ENCODE results near the gene ACOT7. TPM values are rescaled to one million over a fixed set of nuclear protein-coding genes. Genes with fewer than 3 reads are reported as not detected.
"Not testable (repeated sequence)": the region's sequence is repeated elsewhere in the genome, so short reads cannot be mapped to it uniquely, and the experiment has no call there.

ACOT7 gene, protein sequence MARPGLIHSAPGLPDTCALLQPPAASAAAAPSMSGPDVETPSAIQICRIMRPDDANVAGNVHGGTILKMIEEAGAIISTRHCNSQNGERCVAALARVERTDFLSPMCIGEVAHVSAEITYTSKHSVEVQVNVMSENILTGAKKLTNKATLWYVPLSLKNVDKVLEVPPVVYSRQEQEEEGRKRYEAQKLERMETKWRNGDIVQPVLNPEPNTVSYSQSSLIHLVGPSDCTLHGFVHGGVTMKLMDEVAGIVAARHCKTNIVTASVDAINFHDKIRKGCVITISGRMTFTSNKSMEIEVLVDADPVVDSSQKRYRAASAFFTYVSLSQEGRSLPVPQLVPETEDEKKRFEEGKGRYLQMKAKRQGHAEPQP
- polyA plus RNA-seq: 3.8 TPM

DNA sequence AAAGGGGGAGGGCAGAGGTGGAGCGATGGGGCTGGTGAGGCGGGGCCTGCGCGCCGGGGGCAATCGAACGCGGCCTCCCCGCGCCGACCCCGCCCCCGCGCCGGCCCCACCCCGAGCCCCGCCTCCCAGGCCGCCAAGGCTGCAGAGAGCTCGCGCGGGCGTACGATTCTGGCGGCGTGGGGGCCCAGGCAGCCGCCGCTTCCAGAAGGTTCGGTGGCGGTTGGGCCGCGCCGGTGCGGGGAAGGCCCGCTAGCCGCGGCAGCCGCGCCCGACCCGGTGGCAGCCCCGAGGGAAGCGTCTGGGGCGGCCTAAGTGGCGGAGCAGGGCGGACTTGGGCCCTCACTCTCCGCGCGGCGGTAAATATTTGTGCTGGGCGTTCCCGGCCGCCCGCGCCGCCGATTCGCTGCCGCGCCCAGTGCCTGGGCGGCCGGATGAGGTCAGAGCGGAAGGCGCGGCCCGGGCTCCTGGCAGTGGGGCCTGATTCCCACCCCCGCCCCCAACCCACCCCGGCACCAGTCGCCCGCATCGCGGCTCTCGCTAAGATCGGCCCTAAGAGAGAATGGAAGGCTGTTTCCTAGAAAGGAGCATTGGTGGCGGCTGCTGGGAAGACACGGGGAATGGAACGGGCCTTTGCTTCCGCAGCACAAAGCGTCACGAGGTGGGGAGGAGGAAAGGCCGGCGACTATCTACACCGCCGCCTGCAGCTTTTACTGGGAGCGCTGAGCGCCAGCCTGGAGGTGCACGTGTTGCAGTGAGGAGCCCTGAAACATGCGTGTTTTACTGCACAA is at the start of gene ACOT7:
ACOT7 (minus strand) TSS at position 368 of the 788 bp plus-strand sequence. CDS start 368 bp downstream, outside the sequence.
- H3K27me3 Mint-ChIP-seq: peaks cover 3% of the 10 kb centered on the region
- H3K4me1 Mint-ChIP-seq: peaks cover 10 to 13% (median 11%) of the 10 kb centered on the region in 3 donors
- H3K27ac Mint-ChIP-seq: peak within 1 kb of the TSS; percentile 91 to 97 (median 96)
- no peaks in the 10 kb centered on the region for H3K9me3 Mint-ChIP-seq
- no peaks in the 10 kb centered on the region for H3K36me3 Mint-ChIP-seq
- H3K4me3 Mint-ChIP-seq: peak within 1 kb of the TSS; percentile 85 to 96 (median 92)

DNA sequence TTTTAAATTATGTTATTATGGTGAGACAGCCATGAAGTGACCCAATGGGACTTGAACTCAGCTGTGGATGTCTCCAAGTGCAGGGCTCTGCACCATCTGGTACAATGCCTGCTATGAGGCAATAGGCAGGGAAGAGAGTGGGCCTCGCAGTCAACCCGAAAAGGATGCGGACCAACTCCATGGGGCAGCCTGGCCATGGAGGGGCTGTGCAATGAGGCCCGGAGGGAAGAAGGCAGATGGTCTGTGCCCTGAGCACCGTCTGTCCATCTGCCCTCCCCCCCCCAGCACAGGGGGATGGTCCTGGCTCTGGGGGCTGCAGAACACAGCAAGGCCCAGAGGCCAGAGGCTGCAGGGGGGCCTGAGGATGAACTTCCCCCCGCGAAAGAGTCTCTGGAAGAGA is 48.0 kb upstream of the ACOT7 start:
- H3K27me3 Mint-ChIP-seq: peaks cover 36% of the 10 kb centered on the region
- H3K36me3 Mint-ChIP-seq: no peaks in the 10 kb centered on the region
- H3K4me3 Mint-ChIP-seq: no peak overlapping the region
- H3K9me3 Mint-ChIP-seq: peaks cover 0 to 2% (median 0%) of the 10 kb centered on the region in 3 donors
- peak overlapping the region in 1 of 3 donors; percentile 22 for H3K27ac Mint-ChIP-seq
- peaks cover 0 to 9% (median 7%) of the 10 kb centered on the region in 3 donors for H3K4me1 Mint-ChIP-seq

DNA sequence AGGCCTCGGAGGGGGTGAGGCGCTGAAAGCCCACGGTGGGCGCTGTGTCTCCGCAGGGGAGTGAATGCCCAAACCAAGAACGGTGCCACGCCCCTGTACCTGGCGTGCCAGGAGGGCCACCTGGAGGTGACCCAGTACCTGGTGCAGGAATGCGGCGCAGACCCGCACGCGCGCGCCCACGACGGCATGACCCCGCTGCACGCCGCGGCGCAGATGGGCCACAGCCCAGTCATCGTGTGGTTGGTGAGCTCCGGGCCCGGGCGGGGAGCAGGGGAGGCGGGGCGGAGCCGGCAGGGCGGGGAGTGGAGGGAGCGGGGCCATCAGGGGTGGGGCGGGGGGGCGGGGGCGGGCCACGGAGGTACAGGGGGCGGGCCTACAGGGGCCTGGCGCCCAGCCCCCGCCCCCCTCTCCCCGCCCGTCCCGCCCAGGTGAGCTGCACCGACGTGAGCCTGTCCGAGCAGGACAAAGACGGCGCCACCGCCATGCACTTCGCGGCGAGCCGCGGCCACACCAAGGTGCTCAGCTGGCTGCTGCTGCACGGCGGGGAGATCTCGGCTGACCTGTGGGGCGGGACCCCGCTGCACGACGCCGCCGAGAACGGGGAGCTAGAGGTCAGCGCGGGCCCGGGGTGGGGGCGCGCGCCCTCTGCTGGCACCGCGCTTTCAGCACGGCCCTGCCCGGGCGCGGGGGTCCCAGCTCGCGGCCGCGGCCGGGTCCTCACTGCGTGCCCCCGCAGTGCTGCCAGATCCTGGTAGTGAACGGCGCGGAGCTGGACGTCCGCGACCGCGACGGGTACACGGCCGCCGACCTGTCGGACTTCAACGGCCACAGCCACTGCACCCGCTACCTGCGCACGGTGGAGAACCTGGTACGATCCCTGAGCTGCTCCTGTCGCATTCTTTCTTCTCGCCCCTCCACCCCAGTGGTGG is 46.9 kb upstream of the ACOT7 start:
- Mint-ChIP-seq H3K9me3 (peaks cover 0 to 2% (median 0%) of the 10 kb centered on the region in 3 donors), H3K27me3 (peaks cover 35% of the 10 kb centered on the region), H3K27ac (no peak overlapping the region), H3K4me3 (peak overlapping the region in 1 of 4 donors; percentile 81), H3K36me3 (no peaks in the 10 kb centered on the region), H3K4me1 (peaks cover 0 to 8% (median 7%) of the 10 kb centered on the region in 3 donors)

DNA sequence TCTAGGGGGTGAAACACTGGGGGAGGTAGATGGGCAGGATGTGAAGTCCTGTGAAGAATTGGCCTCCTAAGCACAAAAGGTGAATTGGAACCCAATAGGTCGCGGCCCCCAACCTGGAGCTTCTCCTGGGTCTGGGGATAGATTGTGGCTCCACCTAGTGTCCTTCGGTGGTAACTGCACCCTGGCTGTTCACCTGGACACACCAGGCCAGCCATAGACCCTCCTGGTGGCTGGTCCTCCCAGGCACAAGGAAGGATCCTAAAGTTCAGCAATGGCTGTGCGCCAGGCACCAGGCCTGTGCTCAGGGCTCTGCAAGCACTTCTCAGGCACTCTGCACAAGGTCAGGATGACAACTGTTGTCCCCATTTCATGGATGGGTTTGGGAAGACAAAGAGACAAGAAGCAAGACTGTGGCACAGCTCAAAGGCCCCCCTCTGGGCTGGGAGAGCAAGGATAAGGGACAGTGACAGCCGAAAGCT is 44.5 kb upstream of the ACOT7 start:
- H3K27ac Mint-ChIP-seq: no peak overlapping the region
- H3K4me1 Mint-ChIP-seq: peaks cover 0 to 8% (median 5%) of the 10 kb centered on the region in 3 donors
- no peaks in the 10 kb centered on the region for H3K9me3 Mint-ChIP-seq
- peaks cover 29% of the 10 kb centered on the region for H3K27me3 Mint-ChIP-seq
- no peaks in the 10 kb centered on the region for H3K36me3 Mint-ChIP-seq
- H3K4me3 Mint-ChIP-seq: peak overlapping the region in 1 of 4 donors; percentile 85

DNA sequence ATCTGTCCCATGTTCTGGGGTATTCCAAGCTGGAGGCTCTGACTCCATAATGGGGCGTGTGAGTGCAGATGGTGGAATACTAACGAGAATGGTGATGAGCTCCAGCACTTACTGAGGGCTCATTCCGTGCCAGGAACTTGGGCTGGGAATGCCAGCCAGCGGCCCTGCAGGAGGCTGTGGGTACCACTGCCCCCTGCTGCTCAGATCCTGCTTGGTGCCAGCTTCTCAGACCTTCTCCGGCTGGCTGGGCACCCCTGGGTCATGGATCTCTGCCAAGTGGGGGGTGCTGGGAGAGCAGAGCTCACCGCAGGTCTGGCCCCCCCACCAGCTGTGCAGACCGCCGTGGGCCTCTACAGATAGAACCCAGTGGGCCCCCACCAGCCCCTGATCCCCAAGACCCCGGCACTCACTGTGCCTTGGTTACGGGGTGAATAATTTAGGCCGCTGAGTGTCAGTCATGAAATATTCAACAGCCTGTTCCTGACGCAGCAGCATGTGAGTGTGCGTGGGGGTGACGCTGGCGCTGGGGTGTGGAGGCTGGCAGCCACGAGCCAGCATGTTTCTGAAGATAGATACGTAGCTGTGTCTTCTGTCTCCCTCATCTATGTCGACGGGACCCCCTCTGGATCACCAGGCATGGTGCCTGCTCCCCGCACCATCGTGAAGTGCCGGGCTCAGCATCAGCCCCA is 43.6 kb upstream of the ACOT7 start:
- peaks cover 29% of the 10 kb centered on the region for H3K27me3 Mint-ChIP-seq
- H3K27ac Mint-ChIP-seq, H3K9me3 Mint-ChIP-seq: not testable (repeated sequence)

DNA sequence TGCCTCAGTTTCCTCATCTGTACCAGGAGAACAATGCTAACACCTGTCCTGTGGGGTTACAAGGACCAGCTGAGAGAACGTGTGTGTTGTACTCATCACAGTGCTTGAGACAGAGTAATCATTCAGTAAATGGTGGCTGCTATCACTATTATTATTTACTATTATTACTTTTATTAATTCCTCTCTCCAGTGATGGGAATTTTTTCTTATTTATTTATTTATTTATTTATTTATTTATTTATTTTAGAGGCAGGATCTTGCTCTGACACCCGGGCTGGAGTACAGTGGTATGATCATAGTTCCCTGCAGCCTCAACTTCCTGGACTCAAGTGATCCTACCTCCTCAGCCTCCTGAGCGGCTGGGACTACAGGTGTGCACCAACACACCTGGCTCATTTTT is 42.7 kb upstream of the ACOT7 start:
- not testable (repeated sequence) for H3K4me3 Mint-ChIP-seq, H3K4me1 Mint-ChIP-seq, H3K36me3 Mint-ChIP-seq, H3K9me3 Mint-ChIP-seq
- Mint-ChIP-seq H3K27ac (peak overlapping the region in 1 of 3 donors; percentile 13), H3K27me3 (peaks cover 25% of the 10 kb centered on the region)

More for the DNA sequence above, 43.6 kb upstream of the ACOT7 start:
- H3K4me3 Mint-ChIP-seq, H3K4me1 Mint-ChIP-seq, H3K36me3 Mint-ChIP-seq: not testable (repeated sequence)

DNA sequence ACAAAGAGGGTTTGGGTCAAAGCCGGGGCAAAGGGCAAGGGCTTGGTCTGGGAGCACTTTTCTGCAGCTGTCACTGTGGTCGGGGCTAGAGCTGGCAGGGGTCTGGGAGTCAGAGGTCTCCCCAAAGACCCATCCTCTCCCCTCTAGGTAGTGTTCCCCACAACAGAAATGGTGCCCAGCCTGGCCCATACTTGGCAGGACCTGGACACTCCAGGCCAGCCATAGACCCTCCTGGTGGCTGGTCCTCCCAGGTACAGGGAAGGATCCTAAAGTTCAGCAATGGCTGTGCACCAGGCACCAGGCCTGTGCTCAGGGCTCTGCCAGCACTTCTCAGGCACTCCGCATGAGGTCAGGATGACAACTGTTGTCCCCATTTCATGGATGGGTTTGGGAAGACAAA is 42.0 kb upstream of the ACOT7 start:
- Mint-ChIP-seq H3K9me3 (no peaks in the 10 kb centered on the region), H3K27ac (no peak overlapping the region), H3K4me1 (peaks cover 0 to 8% (median 5%) of the 10 kb centered on the region in 3 donors), H3K27me3 (peaks cover 21% of the 10 kb centered on the region), H3K36me3 (no peaks in the 10 kb centered on the region), H3K4me3 (no peak overlapping the region)

DNA sequence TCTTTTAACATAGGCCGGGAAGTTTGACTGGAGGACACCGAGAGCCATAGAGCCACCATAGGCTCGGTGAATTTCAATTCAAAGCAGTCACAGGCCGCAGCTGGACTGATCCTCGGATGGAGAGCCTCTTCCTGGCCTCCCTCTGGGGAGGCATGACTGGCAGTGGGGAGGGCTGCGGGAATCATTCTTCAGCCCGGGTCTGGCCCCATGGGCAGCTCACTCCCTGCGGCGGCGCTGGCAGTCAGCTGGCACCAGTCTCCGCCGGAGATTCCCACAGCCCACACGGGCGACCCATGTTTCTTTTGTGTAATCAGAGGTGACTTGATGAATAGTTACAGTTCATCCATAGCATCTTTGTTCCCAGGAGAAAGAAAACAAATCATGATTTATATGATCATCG is 41.6 kb upstream of the ACOT7 start:
- Mint-ChIP-seq H3K4me1 (peaks cover 0 to 8% (median 5%) of the 10 kb centered on the region in 3 donors), H3K9me3 (no peaks in the 10 kb centered on the region), H3K27ac (no peak overlapping the region), H3K4me3 (no peak overlapping the region), H3K36me3 (no peaks in the 10 kb centered on the region), H3K27me3 (peaks cover 25% of the 10 kb centered on the region)

DNA sequence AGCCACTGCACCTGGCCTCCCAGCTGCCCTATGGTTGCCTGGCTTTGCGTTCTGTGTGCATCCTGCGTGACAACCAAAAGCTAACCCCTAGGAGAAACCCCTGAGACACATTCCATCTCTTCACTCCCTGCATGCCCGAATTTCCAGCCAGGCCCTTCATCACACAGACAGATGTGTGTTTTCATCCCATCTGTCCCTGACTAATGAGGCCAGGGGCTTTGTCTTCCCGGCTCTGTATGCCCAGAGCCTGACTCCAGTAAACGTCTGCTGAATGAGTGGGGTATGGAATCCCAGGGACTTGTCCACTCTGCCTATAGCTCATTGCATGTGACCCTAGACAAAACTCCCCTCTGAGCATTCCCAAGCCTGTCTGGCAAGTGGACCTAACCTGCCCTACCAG is 40.6 kb upstream of the ACOT7 start:
- Mint-ChIP-seq H3K9me3 (no peaks in the 10 kb centered on the region), H3K36me3 (no peaks in the 10 kb centered on the region), H3K27me3 (peaks cover 23% of the 10 kb centered on the region), H3K27ac (no peak overlapping the region), H3K4me1 (peaks cover 0 to 4% (median 2%) of the 10 kb centered on the region in 3 donors), H3K4me3 (no peak overlapping the region)

DNA sequence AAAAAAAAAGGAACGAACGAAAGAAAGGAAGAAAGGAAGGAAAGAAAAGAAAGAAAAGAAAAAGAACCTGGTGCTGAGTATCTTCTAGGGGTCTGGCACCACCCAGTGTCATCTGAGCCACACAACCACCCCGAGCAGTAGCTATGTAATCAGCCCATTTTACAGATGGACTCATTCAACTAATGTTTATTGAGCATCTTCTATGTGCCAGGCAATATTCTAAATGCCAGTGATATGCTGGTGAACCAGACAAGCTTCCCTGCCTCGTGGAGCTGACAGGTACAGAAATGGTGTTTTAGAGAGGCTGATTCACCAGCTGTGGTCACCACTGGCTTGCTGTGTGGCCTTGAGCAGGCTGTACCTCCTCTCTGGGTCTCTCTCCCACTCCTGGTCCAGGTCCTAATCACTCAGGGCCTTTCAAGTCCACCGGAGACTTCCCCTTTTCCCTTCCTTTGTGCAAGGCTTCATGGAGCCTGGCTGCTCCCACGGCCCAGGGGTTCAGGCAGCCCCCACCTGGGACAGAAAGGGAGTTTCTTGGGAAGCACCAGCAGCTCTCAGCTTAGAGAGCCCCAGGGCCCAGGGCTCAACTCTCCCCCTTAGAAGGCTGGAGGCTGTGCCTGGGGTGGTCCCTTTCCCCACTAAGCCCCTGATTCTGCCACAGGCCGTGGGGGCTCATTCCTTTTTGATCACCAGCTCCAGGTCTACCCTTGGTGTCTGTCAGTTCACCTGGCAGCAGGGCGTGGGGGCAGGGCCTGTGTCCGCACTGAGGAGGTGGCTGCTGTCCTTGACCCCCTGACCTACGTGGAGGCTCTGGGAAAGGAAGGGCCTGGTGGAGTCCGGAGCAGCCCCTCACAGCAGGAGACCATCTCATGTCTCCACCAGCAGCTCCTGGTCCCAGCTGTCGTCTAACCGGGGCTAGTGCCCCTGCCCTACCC is 38.3 kb upstream of the ACOT7 start:
- not testable (repeated sequence) for H3K4me1 Mint-ChIP-seq, H3K27ac Mint-ChIP-seq, H3K9me3 Mint-ChIP-seq, H3K36me3 Mint-ChIP-seq, H3K4me3 Mint-ChIP-seq
- H3K27me3 Mint-ChIP-seq: peaks cover 17% of the 10 kb centered on the region

DNA sequence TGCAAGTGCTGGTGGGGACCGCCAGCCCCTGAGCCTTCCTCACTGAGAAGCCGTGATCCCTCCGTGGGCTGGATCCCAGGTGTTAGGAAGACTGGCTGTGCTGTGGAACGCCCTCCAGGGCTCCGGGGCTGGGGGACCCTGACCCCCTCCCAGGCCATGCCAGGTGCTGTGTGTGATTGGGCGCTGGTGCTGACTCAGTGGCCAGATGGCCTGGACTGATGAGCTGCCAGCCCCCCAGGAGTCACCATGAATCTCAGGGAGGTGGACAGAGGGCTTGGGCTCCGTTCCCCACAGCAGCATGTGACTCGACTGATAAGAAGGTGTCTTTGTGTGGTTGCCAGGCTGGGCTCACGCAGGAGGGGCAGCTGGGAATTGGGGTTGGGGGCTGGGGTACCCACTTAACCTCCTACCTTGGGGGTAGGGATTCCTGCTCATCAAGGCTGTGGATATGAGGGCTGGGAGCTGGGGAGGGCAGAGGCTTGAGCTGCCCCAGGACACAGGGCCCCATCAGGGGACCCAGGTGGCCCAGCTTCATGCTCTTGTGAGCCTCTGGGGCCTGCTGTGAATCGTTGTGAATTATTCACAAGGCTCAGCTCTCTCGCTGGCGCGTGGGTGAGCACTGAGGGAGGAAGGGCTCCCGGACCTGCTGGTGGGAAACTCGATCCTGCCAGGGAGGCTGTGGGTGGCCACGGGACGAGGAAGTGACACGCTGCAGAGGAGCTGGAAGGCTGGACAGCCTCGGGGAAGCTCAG is 36.3 kb upstream of the ACOT7 start:
- not testable (repeated sequence) for H3K27ac Mint-ChIP-seq, H3K4me3 Mint-ChIP-seq, H3K36me3 Mint-ChIP-seq, H3K9me3 Mint-ChIP-seq, H3K4me1 Mint-ChIP-seq
- H3K27me3 Mint-ChIP-seq: peaks cover 21% of the 10 kb centered on the region

DNA sequence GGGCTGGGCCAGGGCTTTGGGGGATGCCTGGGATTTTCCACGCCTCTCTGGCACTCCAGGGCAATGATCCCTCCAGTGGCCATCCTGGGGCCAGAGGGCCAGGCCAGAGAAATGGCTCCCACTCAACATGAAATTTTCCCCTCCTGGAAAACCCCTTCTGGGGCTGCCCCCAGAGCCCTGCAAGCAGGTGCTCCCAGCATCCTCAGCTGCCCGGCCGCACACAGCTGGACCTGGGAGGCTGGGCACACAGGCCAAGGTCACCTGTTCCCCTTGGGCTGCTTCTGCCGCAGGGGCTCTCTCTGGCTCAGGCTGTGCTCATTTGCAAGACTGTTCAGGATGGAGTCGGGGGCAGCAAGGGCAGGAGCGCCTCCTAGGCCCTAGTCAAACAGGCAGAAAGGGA is 34.9 kb upstream of the ACOT7 start:
- not testable (repeated sequence) for H3K4me3 Mint-ChIP-seq, H3K27ac Mint-ChIP-seq, H3K4me1 Mint-ChIP-seq, H3K36me3 Mint-ChIP-seq, H3K9me3 Mint-ChIP-seq
- peaks cover 30% of the 10 kb centered on the region for H3K27me3 Mint-ChIP-seq

Measured in IgD-negative memory B cell (primary cell).